Right atrium auricular region (tissue), 2 donors: ENCODE results near the gene TSPAN18. TPM values are rescaled to one million over a fixed set of nuclear protein-coding genes. Genes with fewer than 3 reads are reported as not detected.

Source experiments
- DNase-seq: peaks from one replicate; pipeline ENCODE4 v3.0.0-alpha.2; 2019; ENCODE audit warnings: low spot score
- H3K27ac ChIP-seq, 2 donors: fragments of 200-600 bp; sonication (generic); 1 replicate in 1 of 2; 2 replicates in 1 of 2; pipeline ENCODE4 v1.5.1; 2016 to 2019
- H3K27me3 ChIP-seq, 2 donors: fragments of 200-600 bp; sonication (generic); one replicate each; pipeline versions ENCODE4 v1.5.1 to v1.6.0; 2017 to 2019
- H3K36me3 ChIP-seq: fragments of 200-600 bp; sonication (generic); one replicate; pipeline ENCODE4 v1.5.1; 2016
- H3K4me1 ChIP-seq, 2 donors: fragments of 200-600 bp; sonication (generic); one replicate each; pipeline versions ENCODE4 v1.5.1 to v1.6.0; 2017 to 2019
- H3K4me3 ChIP-seq, 2 donors: fragments of 200-600 bp; sonication (generic); 1 replicate in 1 of 2; 2 replicates in 1 of 2; pipeline ENCODE4 v1.5.1; 2017 to 2019; ENCODE audit warnings: mild to moderate bottlenecking in 1 of 2, moderate library complexity in 1 of 2
- H3K9me3 ChIP-seq, 2 donors: fragments of 200-600 bp; sonication (generic); one replicate each; pipeline ENCODE4 v1.5.1; 2019
- CTCF ChIP-seq, 2 donors: fragments of 200-600 bp; sonication (generic); IDR thresholded peaks; one replicate each; pipeline ENCODE4 v1.5.1; 2019; ENCODE audit warnings: antibody characterized with exemption in 2 of 2
- total RNA-seq, 2 donors: library from RNA; depleted of rRNA; stranded (reverse); fragments of >200 nt; gene quantifications; one replicate each; pipeline ENCODE4 v1.1.0, GENCODE V29; 2016

TSPAN18 gene
- total RNA-seq, 2 donors from 2014 or later: 76.3 to 79.3 TPM

- no peaks in the 10 kb centered on the region for H3K9me3 ChIP-seq
These were observed 173.2 kb downstream of the TSPAN18 start for GRCh38 chr11:44899959-44900358.

DNA sequence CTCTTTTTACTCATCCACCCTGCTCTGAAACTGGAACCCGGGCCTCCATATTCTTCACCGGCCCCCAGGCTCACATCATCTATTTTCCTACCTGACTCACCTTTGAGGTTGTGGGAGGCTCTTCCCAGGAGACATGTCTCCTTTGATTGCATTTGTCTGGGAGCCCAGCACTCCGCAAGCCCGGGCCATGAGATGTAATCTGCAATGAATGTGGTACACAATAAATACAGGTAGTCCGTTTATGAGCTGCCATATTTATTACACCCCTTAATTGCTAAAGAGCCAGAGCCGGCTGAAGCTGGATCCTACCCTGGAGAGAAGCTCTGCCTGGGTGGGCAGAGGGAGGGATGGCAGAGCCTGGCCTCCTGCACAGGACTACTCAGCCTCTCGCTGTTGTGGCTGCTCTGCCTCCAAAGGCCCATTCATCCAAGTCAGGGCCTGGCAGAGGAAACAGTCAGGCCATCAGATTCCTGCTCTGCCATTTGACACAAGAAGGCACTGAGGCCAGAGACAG is 174.4 kb downstream of the TSPAN18 start:
- Histone ChIP-seq H3K4me3 (no peak overlapping the region), H3K4me1 (peaks cover 0 to 7% of the 10 kb centered on the region in 2 donors)
- no peak for TF ChIP-seq CTCF (IDR thresholded peaks at IDR 0.05)

More at GRCh38 chr11:44899959-44900358, 173.2 kb downstream of the TSPAN18 start:
- peaks cover 0 to 7% of the 10 kb centered on the region in 2 donors for H3K4me1 ChIP-seq
- TF ChIP-seq CTCF (IDR thresholded peaks at IDR 0.05): no peak
- no peaks in the 10 kb centered on the region for H3K27me3 ChIP-seq
- H3K27ac ChIP-seq: no peak overlapping the region
- peaks cover 16% of the 10 kb centered on the region for H3K36me3 ChIP-seq
- H3K4me3 ChIP-seq: no peak overlapping the region
- no peak for DNase-seq

DNA sequence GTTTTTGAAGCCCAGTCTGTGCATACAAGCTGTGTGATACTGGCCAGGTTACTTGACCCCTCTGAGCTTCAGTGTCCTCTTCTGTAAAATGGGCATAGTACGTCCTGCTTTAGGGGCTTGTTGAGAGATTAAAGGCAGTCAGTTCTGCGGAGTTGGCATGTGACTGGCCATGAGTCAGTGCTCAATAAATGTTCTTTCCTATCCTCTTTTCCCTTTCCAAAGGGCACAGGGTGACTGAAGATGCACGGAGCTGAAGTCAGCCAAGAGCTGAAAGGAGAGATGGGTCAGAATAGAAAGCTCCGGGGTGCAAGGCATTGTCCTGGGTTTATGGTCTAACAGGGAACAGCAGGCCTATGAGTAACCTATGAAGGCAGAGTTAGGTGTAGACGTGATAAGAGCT is 175.0 kb downstream of the TSPAN18 start:
- H3K4me1 ChIP-seq: peaks cover 0 to 7% of the 10 kb centered on the region in 2 donors
- TF ChIP-seq CTCF (IDR thresholded peaks at IDR 0.05): no peak
- no peak overlapping the region for H3K27ac ChIP-seq
- H3K36me3 ChIP-seq: peaks cover 16% of the 10 kb centered on the region
- H3K27me3 ChIP-seq: no peaks in the 10 kb centered on the region
- DNase-seq: no peak
- no peak overlapping the region for H3K4me3 ChIP-seq
- no peaks in the 10 kb centered on the region for H3K9me3 ChIP-seq

More for the DNA sequence above, 174.4 kb downstream of the TSPAN18 start:
- no peak for DNase-seq
- H3K27ac ChIP-seq: no peak overlapping the region
- no peaks in the 10 kb centered on the region for H3K9me3 ChIP-seq
- H3K36me3 ChIP-seq: peaks cover 16% of the 10 kb centered on the region
- H3K27me3 ChIP-seq: no peaks in the 10 kb centered on the region

DNA sequence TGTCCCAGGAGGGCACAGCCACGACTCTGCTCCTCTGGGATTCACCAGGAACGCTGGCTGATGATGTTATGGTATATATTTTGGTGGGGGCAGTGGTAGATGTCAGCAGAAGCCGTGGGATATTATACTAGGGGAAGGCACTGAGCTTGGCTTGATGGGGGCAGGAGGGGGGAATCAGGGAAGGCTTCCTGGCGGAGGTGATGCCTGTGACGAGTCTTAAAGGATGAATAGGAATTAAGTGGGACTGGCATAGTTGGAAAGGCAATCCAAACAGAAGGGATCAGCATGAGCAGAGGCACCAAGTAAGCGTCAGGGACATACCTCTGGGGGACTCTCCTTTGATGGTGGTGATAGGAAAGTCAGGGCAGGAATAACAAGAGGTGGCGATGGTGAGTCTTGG is 176.3 kb downstream of the TSPAN18 start:
- Histone ChIP-seq H3K36me3 (peaks cover 16% of the 10 kb centered on the region), H3K27me3 (no peaks in the 10 kb centered on the region), H3K4me3 (no peak overlapping the region), H3K9me3 (no peaks in the 10 kb centered on the region), H3K4me1 (peaks cover 0 to 7% of the 10 kb centered on the region in 2 donors), H3K27ac (no peak overlapping the region)
- TF ChIP-seq CTCF (IDR thresholded peaks at IDR 0.05): no peak
- no peak for DNase-seq

GRCh38 chr11:44903518-44903917 is 176.8 kb downstream of the TSPAN18 start:
- no peaks in the 10 kb centered on the region for H3K27me3 ChIP-seq
- H3K36me3 ChIP-seq: peaks cover 12% of the 10 kb centered on the region
- H3K4me3 ChIP-seq: no peak overlapping the region
- peaks cover 0 to 7% of the 10 kb centered on the region in 2 donors for H3K4me1 ChIP-seq
- no peak overlapping the region for H3K27ac ChIP-seq
- H3K9me3 ChIP-seq: no peaks in the 10 kb centered on the region
- no peak for DNase-seq
- TF ChIP-seq CTCF (IDR thresholded peaks at IDR 0.05): no peak
